ENCODE measurements around the gene YPEL1. TPM values are rescaled to one million over a fixed set of nuclear protein-coding genes. Genes with fewer than 3 reads are reported as not detected.

Gene YPEL1
- total RNA-seq = 20.4 TPM

- H3K27me3 ChIP-seq (ENCODE audit: control insufficient read depth in 3 of 3, insufficient read depth in 3 of 3, low read length in 3 of 3) = no peaks in the 10 kb centered on the region
- H3K36me3 ChIP-seq (ENCODE audit: control insufficient read depth in 3 of 3, insufficient read depth in 3 of 3, low read length in 3 of 3) = peaks cover 0 to 1% (median 0%) of the 10 kb centered on the region in 3 donors
- H3K9ac ChIP-seq (ENCODE audit: low read depth in 1 of 3, low read length in 3 of 3) = peak within 1 kb of the TSS; percentile 82 to 86 (median 83)
- peak within 1 kb of the TSS; percentile 81 to 87 (median 83) for H3K4me3 ChIP-seq (ENCODE audit: low read length in 3 of 3)
- no peaks in the 10 kb centered on the region for H3K9me3 ChIP-seq (ENCODE audit: control insufficient read depth in 3 of 3, low read length in 3 of 3)
- peaks cover 10 to 32% (median 11%) of the 10 kb centered on the region in 3 donors for H3K4me1 ChIP-seq (ENCODE audit: control insufficient read depth in 3 of 3, insufficient read depth in 3 of 3, low read length in 3 of 3)
- H3K27ac ChIP-seq (ENCODE audit: low read depth, low read length) = peak within 1 kb of the TSS; percentile 91
Observed at GRCh38 chr22:21735200-21736083, at the start of gene YPEL1. Gene YPEL1, minus strand, starts transcription at chr22:21735794. Its CDS starts 25,050 bp downstream, at chr22:21710744.

GRCh38 chr22:21780259-21780658 lies 44.7 kb upstream of the YPEL1 start:
- Histone ChIP-seq H3K9ac (ENCODE audit: low read depth in 1 of 3, low read length in 3 of 3) (no peak overlapping the region), H3K4me1 (ENCODE audit: control insufficient read depth in 3 of 3, insufficient read depth in 3 of 3, low read length in 3 of 3) (peaks cover 0 to 2% (median 0%) of the 10 kb centered on the region in 3 donors), H3K36me3 (ENCODE audit: control insufficient read depth in 3 of 3, insufficient read depth in 3 of 3, low read length in 3 of 3) (peaks cover 11 to 20% (median 16%) of the 10 kb centered on the region in 3 donors), H3K27ac (ENCODE audit: low read depth, low read length) (no peak overlapping the region), H3K27me3 (ENCODE audit: control insufficient read depth in 3 of 3, insufficient read depth in 3 of 3, low read length in 3 of 3) (no peaks in the 10 kb centered on the region), H3K4me3 (ENCODE audit: low read length in 3 of 3) (no peak overlapping the region), H3K9me3 (ENCODE audit: control insufficient read depth in 3 of 3, low read length in 3 of 3) (no peaks in the 10 kb centered on the region)

DNA sequence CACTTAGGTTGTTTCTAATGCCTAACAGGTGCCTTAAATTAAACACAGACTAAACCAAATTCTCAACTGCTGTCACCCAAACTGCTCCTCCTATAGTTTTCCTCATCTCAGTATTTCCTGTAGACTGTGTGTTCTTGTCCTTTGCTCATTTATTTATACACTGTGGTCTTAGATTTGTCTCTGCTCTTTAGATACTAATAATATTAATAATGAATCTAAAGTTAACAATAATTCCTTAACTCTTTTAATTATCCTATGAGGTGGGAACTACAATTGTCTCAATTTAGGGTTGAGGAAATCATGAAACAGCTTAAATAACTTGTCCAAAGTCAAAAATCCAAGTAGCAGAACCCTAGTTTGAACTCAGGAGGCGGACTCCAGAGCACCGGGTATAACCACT lies 43.9 kb upstream of the YPEL1 start:
- peaks cover 10 to 15% (median 11%) of the 10 kb centered on the region in 3 donors for H3K36me3 ChIP-seq (ENCODE audit: control insufficient read depth in 3 of 3, insufficient read depth in 3 of 3, low read length in 3 of 3)
- peaks cover 0 to 6% (median 3%) of the 10 kb centered on the region in 3 donors for H3K4me1 ChIP-seq (ENCODE audit: control insufficient read depth in 3 of 3, insufficient read depth in 3 of 3, low read length in 3 of 3)
- H3K9me3 ChIP-seq (ENCODE audit: control insufficient read depth in 3 of 3, low read length in 3 of 3) = no peaks in the 10 kb centered on the region
- no peak overlapping the region for H3K27ac ChIP-seq (ENCODE audit: low read depth, low read length)
- no peak overlapping the region for H3K9ac ChIP-seq (ENCODE audit: low read depth in 1 of 3, low read length in 3 of 3)
- H3K4me3 ChIP-seq (ENCODE audit: low read length in 3 of 3) = no peak overlapping the region
- no peaks in the 10 kb centered on the region for H3K27me3 ChIP-seq (ENCODE audit: control insufficient read depth in 3 of 3, insufficient read depth in 3 of 3, low read length in 3 of 3)

DNA sequence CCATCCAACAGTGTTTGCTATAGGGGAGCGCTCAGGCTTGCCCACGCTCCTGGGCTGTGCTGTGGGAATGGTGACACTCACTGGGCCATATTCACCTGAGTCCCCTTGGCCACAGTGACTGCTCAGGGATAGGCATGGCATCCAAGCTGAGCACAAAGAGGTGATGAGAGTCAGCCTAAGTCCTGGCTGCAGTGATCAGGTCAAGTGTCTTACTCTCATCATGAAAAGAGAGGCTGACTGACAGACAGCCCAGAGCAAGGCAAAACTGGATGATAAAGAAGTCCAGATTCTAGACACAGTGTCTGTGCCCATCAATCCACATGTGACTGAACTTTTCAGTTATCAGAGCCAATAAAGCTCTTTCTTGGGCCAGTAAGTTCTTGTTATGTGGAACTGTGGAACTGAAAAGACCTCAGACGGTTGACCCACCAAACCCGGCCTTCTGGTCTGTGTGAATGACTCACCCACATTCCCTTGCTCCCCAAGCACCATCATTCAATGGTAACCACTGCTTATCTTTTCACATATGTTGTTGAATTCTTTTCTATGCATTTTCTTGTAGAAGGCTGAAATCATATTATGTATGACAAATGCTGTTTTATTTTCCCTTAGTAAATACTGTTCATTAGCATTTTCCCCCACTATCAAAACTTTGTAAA lies 43.2 kb upstream of the YPEL1 start:
- Histone ChIP-seq H3K36me3 (ENCODE audit: control insufficient read depth in 3 of 3, insufficient read depth in 3 of 3, low read length in 3 of 3) (peaks cover 10 to 15% (median 11%) of the 10 kb centered on the region in 3 donors), H3K27ac (ENCODE audit: low read depth, low read length) (no peak overlapping the region), H3K4me3 (ENCODE audit: low read length in 3 of 3) (no peak overlapping the region), H3K4me1 (ENCODE audit: control insufficient read depth in 3 of 3, insufficient read depth in 3 of 3, low read length in 3 of 3) (peaks cover 0 to 6% (median 3%) of the 10 kb centered on the region in 3 donors), H3K27me3 (ENCODE audit: control insufficient read depth in 3 of 3, insufficient read depth in 3 of 3, low read length in 3 of 3) (no peaks in the 10 kb centered on the region), H3K9ac (ENCODE audit: low read depth in 1 of 3, low read length in 3 of 3) (peak overlapping the region in 1 of 3 donors; percentile 10), H3K9me3 (ENCODE audit: control insufficient read depth in 3 of 3, low read length in 3 of 3) (no peaks in the 10 kb centered on the region)

GRCh38 chr22:21771631-21771976 lies 36.0 kb upstream of the YPEL1 start:
- H3K27me3 ChIP-seq (ENCODE audit: control insufficient read depth in 3 of 3, insufficient read depth in 3 of 3, low read length in 3 of 3) = no peaks in the 10 kb centered on the region
- H3K36me3 ChIP-seq (ENCODE audit: control insufficient read depth in 3 of 3, insufficient read depth in 3 of 3, low read length in 3 of 3) = peaks cover 35 to 51% (median 41%) of the 10 kb centered on the region in 3 donors
- H3K9ac ChIP-seq (ENCODE audit: low read depth in 1 of 3, low read length in 3 of 3) = no peak overlapping the region
- H3K27ac ChIP-seq (ENCODE audit: low read depth, low read length) = no peak overlapping the region
- no peak overlapping the region for H3K4me3 ChIP-seq (ENCODE audit: low read length in 3 of 3)
- peaks cover 0 to 6% (median 5%) of the 10 kb centered on the region in 3 donors for H3K4me1 ChIP-seq (ENCODE audit: control insufficient read depth in 3 of 3, insufficient read depth in 3 of 3, low read length in 3 of 3)
- H3K9me3 ChIP-seq (ENCODE audit: control insufficient read depth in 3 of 3, low read length in 3 of 3) = no peaks in the 10 kb centered on the region

GRCh38 chr22:21768435-21768834 lies 32.8 kb upstream of the YPEL1 start:
- H3K4me1 ChIP-seq (ENCODE audit: control insufficient read depth in 3 of 3, insufficient read depth in 3 of 3, low read length in 3 of 3) = peaks cover 0 to 2% (median 0%) of the 10 kb centered on the region in 3 donors
- peaks cover 65 to 77% (median 71%) of the 10 kb centered on the region in 3 donors for H3K36me3 ChIP-seq (ENCODE audit: control insufficient read depth in 3 of 3, insufficient read depth in 3 of 3, low read length in 3 of 3)
- H3K27ac ChIP-seq (ENCODE audit: low read depth, low read length) = no peak overlapping the region
- no peaks in the 10 kb centered on the region for H3K9me3 ChIP-seq (ENCODE audit: control insufficient read depth in 3 of 3, low read length in 3 of 3)
- H3K4me3 ChIP-seq (ENCODE audit: low read length in 3 of 3) = no peak overlapping the region
- H3K27me3 ChIP-seq (ENCODE audit: control insufficient read depth in 3 of 3, insufficient read depth in 3 of 3, low read length in 3 of 3) = no peaks in the 10 kb centered on the region
- H3K9ac ChIP-seq (ENCODE audit: low read depth in 1 of 3, low read length in 3 of 3) = no peak overlapping the region

GRCh38 chr22:21766691-21767462 lies 31.3 kb upstream of the YPEL1 start:
- Histone ChIP-seq H3K9ac (ENCODE audit: low read depth in 1 of 3, low read length in 3 of 3) (no peak overlapping the region), H3K36me3 (ENCODE audit: control insufficient read depth in 3 of 3, insufficient read depth in 3 of 3, low read length in 3 of 3) (peaks cover 70 to 82% (median 76%) of the 10 kb centered on the region in 3 donors), H3K4me3 (ENCODE audit: low read length in 3 of 3) (no peak overlapping the region), H3K4me1 (ENCODE audit: control insufficient read depth in 3 of 3, insufficient read depth in 3 of 3, low read length in 3 of 3) (no peaks in the 10 kb centered on the region), H3K27me3 (ENCODE audit: control insufficient read depth in 3 of 3, insufficient read depth in 3 of 3, low read length in 3 of 3) (no peaks in the 10 kb centered on the region), H3K27ac (ENCODE audit: low read depth, low read length) (no peak overlapping the region), H3K9me3 (ENCODE audit: control insufficient read depth in 3 of 3, low read length in 3 of 3) (no peaks in the 10 kb centered on the region)

DNA sequence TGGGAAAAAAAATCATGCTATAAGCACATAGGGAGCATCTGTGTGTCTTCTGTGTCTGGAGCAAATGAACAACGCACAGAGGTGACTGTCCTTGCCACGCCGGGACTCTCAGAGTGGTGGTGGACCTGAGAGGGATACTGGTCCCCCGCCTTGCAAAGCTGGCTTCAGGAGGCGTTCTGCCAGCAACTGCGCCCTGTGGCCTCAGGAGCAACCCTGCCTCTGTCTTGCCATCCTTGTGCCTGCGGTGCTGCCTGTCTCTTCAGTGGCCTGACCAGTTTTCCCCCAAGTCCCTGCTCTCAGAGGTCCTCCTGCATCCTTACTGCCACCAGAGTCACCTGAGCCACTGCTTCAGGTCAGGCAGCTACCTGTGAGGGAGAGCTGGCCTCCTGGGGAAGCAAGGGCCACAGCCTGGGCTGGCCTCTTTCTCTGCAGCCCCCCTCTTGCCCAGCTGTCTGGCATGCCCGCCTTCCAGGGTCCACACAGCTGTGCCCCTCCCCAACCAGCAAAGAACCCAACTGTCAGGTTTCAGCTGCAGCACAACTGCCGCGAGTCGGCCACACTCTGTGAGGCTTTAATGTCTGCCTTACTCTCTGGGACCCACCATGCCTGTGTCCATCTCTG lies 30.4 kb upstream of the YPEL1 start:
- Histone ChIP-seq H3K27me3 (ENCODE audit: control insufficient read depth in 3 of 3, insufficient read depth in 3 of 3, low read length in 3 of 3) (no peaks in the 10 kb centered on the region), H3K4me1 (ENCODE audit: control insufficient read depth in 3 of 3, insufficient read depth in 3 of 3, low read length in 3 of 3) (no peaks in the 10 kb centered on the region), H3K36me3 (ENCODE audit: control insufficient read depth in 3 of 3, insufficient read depth in 3 of 3, low read length in 3 of 3) (peaks cover 71 to 83% (median 76%) of the 10 kb centered on the region in 3 donors), H3K27ac (ENCODE audit: low read depth, low read length) (no peak overlapping the region), H3K4me3 (ENCODE audit: low read length in 3 of 3) (no peak overlapping the region), H3K9ac (ENCODE audit: low read depth in 1 of 3, low read length in 3 of 3) (no peak overlapping the region), H3K9me3 (ENCODE audit: control insufficient read depth in 3 of 3, low read length in 3 of 3) (no peaks in the 10 kb centered on the region)

- Histone ChIP-seq H3K4me3 (ENCODE audit: low read length in 3 of 3) (no peak overlapping the region), H3K9me3 (ENCODE audit: control insufficient read depth in 3 of 3, low read length in 3 of 3) (no peaks in the 10 kb centered on the region), H3K9ac (ENCODE audit: low read depth in 1 of 3, low read length in 3 of 3) (no peak overlapping the region), H3K4me1 (ENCODE audit: control insufficient read depth in 3 of 3, insufficient read depth in 3 of 3, low read length in 3 of 3) (no peaks in the 10 kb centered on the region), H3K27me3 (ENCODE audit: control insufficient read depth in 3 of 3, insufficient read depth in 3 of 3, low read length in 3 of 3) (no peaks in the 10 kb centered on the region), H3K36me3 (ENCODE audit: control insufficient read depth in 3 of 3, insufficient read depth in 3 of 3, low read length in 3 of 3) (peaks cover 67 to 73% (median 71%) of the 10 kb centered on the region in 3 donors), H3K27ac (ENCODE audit: low read depth, low read length) (no peak overlapping the region)
Observed at GRCh38 chr22:21764038-21764804, 28.6 kb upstream of the YPEL1 start.

Data from skeletal muscle tissue (tissue), 4 donors.